SK-N-SH (cell line): ENCODE data around the gene KDM5C.

ENCODE experiments used
- CTCF ChIP-seq: fragments of 200-600 bp; sonication (generic); IDR thresholded peaks from 2 replicates; pipeline ENCODE4 v1.6.1; 2017; ENCODE audit warnings: antibody characterized with exemption, mild to moderate bottlenecking, moderate library complexity
- EP300 ChIP-seq, 2 experiments: IDR thresholded peaks; 2 replicates each; pipeline versions ENCODE4 v1.4.0 to v1.6.1; 2012; ENCODE audit warnings: borderline replicate concordance in 1 of 2, low read depth in 1 of 2, low read length in 1 of 2
- USF1 ChIP-seq: IDR thresholded peaks from 2 replicates; pipeline ENCODE4 v1.4.0; 2012; ENCODE audit warnings: low read depth, borderline replicate concordance

GRCh38 chrX:53266914-53267313 lies 41.9 kb upstream of the KDM5C start:
- TF ChIP-seq USF1 (no peak), EP300 (IDR thresholded peaks at IDR 0.05; ENCODE audit: borderline replicate concordance in 1 of 2, low read depth in 1 of 2, low read length in 1 of 2) (no peak), CTCF (no peak)
